Transverse colon (tissue), 4 donors: ENCODE results near the gene HAUS3. TPM values are rescaled to one million over a fixed set of nuclear protein-coding genes. Genes with fewer than 3 reads are reported as not detected.

Experiments used
- DNase-seq: peaks from one replicate; pipeline ENCODE4 v3.0.0-alpha.2; 2019
- H3K27ac ChIP-seq, 4 donors: fragments of 200-600 bp; sonication (generic); 2 replicates each; pipeline ENCODE4 v1.5.1; 2016 to 2018; ENCODE audit warnings: inconsistent platforms in 4 of 4
- H3K27me3 ChIP-seq: fragments of 200-600 bp; sonication (generic); 2 replicates; pipeline ENCODE4 v1.5.1; 2017; ENCODE audit warnings: inconsistent platforms
- H3K36me3 ChIP-seq, 4 donors: fragments of 200-600 bp; sonication (generic); 2 replicates each; pipeline ENCODE4 v1.5.1; 2017 to 2019; ENCODE audit warnings: inconsistent platforms in 4 of 4
- H3K4me1 ChIP-seq, 4 donors: fragments of 200-600 bp; sonication (generic); 2 replicates each; pipeline ENCODE4 v1.5.1; 2017 to 2020; ENCODE audit warnings: inconsistent platforms in 4 of 4
- H3K4me3 ChIP-seq, 4 donors: fragments of 200-600 bp; sonication (generic); 1 replicate in 1 of 4; 2 replicates in 3 of 4; pipeline versions ENCODE4 v1.5.1 to v1.6.1; 2017 to 2019; ENCODE audit warnings: inconsistent platforms in 4 of 4
- H3K9me3 ChIP-seq, 2 donors: fragments of 200-600 bp; sonication (generic); 2 replicates each; pipeline ENCODE4 v1.5.1; 2017 to 2019; ENCODE audit warnings: inconsistent platforms in 2 of 2
- EP300 ChIP-seq: sonication (generic); formaldehyde crosslinking; IDR thresholded peaks from one replicate; pipeline ENCODE4 v1.6.1; 2017; ENCODE audit warnings: antibody characterized with exemption, low read depth
- POLR2A ChIP-seq: fragments of 450-650 bp; IDR thresholded peaks from one replicate; pipeline ENCODE4 v1.6.1; 2016; ENCODE audit warnings: antibody characterized with exemption, mild to moderate bottlenecking, moderate library complexity
- POLR2AphosphoS5 ChIP-seq, 3 donors: sonication (generic); formaldehyde crosslinking; IDR thresholded peaks; one replicate each; pipeline ENCODE4 v1.6.1; 2016; ENCODE audit warnings: antibody characterized with exemption in 3 of 3
- WGBS, 2 donors: methylation state at CpG; one replicate each; pipeline ENCODE4 v1.1.5; 2018; ENCODE audit warnings: low coverage in 1 of 2; 5-methylcytosine and 5-hydroxymethylcytosine counted together
- in situ Hi-C, 4 donors: fragments of 200-750 bp; cut with MboI; loops; one replicate each; pipeline versions ENCODE4 v1.15.0 to v1.15.1; 2017; ENCODE audit warnings: low sequenced_read_pairs in 3 of 4, low pct_ligation_motif_present in 1 of 4, low pct_unique_long_range_greater_than_20kb in 1 of 4
- intact Hi-C: fragments of 100-400 bp; cut with DNase I; formaldehyde crosslinking; loops from one replicate; pipeline ENCODE4 v1.15.1; 2023; ENCODE audit warnings: low total_unique reads
- total RNA-seq, 4 donors: library from RNA; depleted of rRNA; stranded (reverse); fragments of >200 nt; gene quantifications; one replicate each; pipeline ENCODE4 v1.1.0, GENCODE V29; 2016
- TF ChIP-seq, protein P1 (sequence below), 5 experiments: fragments of 200-600 bp in 3 of 5; fragments of 450-650 bp in 2 of 5; sonication (generic) in 3 of 5; IDR thresholded peaks; 1 replicate in 2 of 5; 2 replicates in 3 of 5; pipeline ENCODE4 v1.5.1; 2016 to 2017; ENCODE audit warnings: antibody characterized with exemption in 5 of 5, inconsistent platforms in 3 of 5, mild to moderate bottlenecking in 2 of 5, moderate library complexity in 1 of 5

Gene HAUS3
- total RNA-seq, 4 donors from 2014 or later, result 2.0 to 18.0 (median 11.3) TPM

DNA sequence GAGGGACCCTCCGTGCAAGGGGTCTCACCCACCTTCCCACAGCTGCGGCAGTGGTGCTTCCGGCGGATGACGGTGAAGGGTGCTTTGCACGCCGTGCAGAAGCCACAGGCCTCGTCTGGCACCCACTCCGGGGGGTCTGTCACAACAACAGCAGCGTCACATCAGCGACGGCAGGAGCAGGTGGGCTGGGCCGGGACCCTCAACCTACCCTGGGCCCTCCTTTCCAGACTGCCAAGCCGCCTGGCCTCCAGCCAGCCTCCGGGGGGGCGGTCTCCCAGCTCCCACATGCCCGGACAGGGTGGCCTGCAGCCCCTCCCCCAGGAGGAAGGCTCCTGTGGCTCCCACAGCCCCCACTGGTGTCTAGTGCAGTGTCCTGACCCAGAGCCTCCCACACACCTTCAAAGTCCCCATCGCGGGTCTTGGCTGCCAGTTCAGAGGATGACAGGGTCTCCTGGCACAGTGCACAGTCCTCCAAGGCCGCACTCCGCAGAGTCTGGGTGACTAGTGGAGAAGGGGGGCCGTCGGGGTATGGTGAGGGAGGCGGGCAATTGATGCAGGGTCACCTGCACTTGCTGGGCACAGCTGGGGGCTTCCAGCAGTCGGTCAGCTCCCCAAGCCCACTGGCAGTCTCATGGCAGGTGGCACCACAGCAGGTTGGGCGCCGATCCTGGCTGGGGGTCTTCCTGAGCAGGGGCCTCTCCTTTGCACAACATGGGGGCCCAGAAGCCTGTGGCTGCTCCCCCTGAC, 29.5 kb upstream of the HAUS3 start:
- Histone ChIP-seq H3K9me3 (no peaks in the 10 kb centered on the region), H3K4me3 (no peak overlapping the region), H3K4me1 (peaks cover 0 to 4% (median under 1%) of the 10 kb centered on the region in 4 donors), H3K36me3 (no peaks in the 10 kb centered on the region), H3K27me3 (no peaks in the 10 kb centered on the region), H3K27ac (no peak overlapping the region)
- no peak for DNase-seq
- TF ChIP-seq POLR2AphosphoS5 (IDR thresholded peaks at IDR 0.05), result no peak
- no peak for TF ChIP-seq POLR2A
- TF ChIP-seq, protein P1, sequence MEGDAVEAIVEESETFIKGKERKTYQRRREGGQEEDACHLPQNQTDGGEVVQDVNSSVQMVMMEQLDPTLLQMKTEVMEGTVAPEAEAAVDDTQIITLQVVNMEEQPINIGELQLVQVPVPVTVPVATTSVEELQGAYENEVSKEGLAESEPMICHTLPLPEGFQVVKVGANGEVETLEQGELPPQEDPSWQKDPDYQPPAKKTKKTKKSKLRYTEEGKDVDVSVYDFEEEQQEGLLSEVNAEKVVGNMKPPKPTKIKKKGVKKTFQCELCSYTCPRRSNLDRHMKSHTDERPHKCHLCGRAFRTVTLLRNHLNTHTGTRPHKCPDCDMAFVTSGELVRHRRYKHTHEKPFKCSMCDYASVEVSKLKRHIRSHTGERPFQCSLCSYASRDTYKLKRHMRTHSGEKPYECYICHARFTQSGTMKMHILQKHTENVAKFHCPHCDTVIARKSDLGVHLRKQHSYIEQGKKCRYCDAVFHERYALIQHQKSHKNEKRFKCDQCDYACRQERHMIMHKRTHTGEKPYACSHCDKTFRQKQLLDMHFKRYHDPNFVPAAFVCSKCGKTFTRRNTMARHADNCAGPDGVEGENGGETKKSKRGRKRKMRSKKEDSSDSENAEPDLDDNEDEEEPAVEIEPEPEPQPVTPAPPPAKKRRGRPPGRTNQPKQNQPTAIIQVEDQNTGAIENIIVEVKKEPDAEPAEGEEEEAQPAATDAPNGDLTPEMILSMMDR (IDR thresholded peaks at IDR 0.05), result no peak
- TF ChIP-seq EP300, result no peak
- WGBS, 2 donors, result 89% methylated on average over 22 of the region's 27 CpGs; no CpG with 5 or more reads in 1 of the 2 donors
- intact Hi-C loops, result no loop called here
- in situ Hi-C loops, result loop anchor here in 1 of 4 donors (10.0 kb wide), 1 partner anchor 47 kb away; no protein-coding TSS in a partner anchor

DNA sequence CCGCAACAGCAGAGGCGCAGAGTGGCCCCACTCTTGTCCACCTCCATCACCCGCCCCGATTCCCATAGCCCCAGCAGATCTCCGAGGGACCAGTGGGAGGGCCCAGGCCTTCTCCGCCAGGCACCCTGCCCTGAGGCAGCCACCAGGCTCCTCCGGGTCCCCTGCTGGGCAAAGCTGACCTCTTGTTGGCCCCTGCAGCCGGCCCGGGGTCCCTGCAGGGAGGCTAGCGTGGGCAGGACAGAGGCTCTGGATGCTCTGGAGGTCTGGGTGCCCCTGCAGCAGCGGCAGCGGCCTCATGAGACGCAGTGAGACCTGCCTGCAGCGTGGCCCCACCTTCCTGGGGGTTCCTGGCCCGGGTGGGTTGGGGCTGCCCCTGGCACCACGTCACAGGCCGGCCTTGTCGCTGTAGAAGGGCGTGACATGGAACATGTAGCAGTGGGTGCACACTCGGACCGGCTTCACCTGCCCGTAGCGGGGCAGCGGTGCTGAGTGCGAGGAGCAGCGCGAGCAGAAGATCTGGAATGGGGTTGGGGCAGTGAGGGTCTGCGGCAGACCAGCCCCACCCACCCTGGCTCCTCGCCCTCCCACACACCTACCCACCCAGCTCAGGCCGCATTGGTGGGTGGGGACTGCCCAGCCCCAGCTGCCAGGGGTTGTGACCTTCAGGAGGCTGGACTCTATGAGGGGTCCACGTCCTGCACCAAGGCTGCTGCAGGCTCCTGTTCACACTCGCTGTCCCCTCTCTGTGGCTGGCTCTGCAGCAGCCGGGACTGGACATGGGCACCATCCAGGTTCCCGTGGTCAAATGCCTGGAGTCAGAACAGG, 28.6 kb upstream of the HAUS3 start:
- no peak overlapping the region for H3K27ac ChIP-seq
- no peak for DNase-seq
- no peaks in the 10 kb centered on the region for H3K27me3 ChIP-seq
- in situ Hi-C loops, result loop anchor here in 1 of 4 donors (10.0 kb wide), 1 partner anchor 46 kb away; no protein-coding TSS in a partner anchor
- WGBS, 2 donors, result 92% methylated on average over 20 of the region's 34 CpGs; no CpG with 5 or more reads in 1 of the 2 donors
- intact Hi-C loops, result no loop called here
- H3K4me3 ChIP-seq, result no peak overlapping the region
- no peaks in the 10 kb centered on the region for H3K36me3 ChIP-seq
- TF ChIP-seq POLR2A (no peak), EP300 (no peak), POLR2AphosphoS5 (IDR thresholded peaks at IDR 0.05) (no peak)
- TF ChIP-seq, protein P1 (IDR thresholded peaks at IDR 0.05), result no peak
- peaks cover 6 to 13% (median 9%) of the 10 kb centered on the region in 4 donors for H3K4me1 ChIP-seq
- no peaks in the 10 kb centered on the region for H3K9me3 ChIP-seq

DNA sequence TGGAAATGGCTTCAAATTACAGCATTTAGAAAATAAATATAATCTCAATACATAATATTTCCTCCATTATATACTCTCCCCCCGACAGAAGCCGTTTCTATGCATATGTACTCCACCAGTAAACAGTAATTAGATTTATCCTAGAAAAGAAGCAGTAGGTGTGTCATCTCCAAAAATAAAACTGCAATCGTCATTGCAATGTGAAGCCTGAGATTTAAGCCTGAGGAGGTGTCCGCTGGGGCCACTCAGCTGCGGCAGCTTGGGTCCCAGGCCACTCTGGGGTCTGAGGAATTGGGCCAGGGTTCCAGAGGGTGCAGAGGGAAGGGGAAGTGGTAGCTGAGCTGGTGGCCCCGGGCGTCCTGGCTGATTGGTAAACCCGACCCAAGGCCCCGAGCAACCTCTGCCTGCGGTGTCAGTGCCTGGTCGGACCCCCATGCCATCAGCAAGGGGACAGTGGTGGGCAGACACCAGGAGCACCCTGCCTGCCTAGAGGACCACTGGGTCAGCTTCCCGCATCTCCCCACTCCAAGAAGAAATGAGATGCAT, 27.8 kb upstream of the HAUS3 start:
- no peaks in the 10 kb centered on the region for H3K9me3 ChIP-seq
- in situ Hi-C loops, result loop anchor here in 1 of 4 donors (10.0 kb wide), 1 partner anchor 45 kb away; no protein-coding TSS in a partner anchor
- TF ChIP-seq POLR2AphosphoS5 (IDR thresholded peaks at IDR 0.05), result no peak
- no peak for TF ChIP-seq EP300
- no peak for TF ChIP-seq POLR2A
- TF ChIP-seq, protein P1 (IDR thresholded peaks at IDR 0.05), result no peak
- no peak for DNase-seq
- H3K4me3 ChIP-seq, result no peak overlapping the region
- H3K27me3 ChIP-seq, result no peaks in the 10 kb centered on the region
- peaks cover 6 to 19% (median 9%) of the 10 kb centered on the region in 4 donors for H3K4me1 ChIP-seq
- H3K36me3 ChIP-seq, result no peaks in the 10 kb centered on the region
- 85% methylated on average over 12 of the region's 12 CpGs; no CpG with 5 or more reads in 1 of the 2 donors for WGBS, 2 donors
- H3K27ac ChIP-seq, result no peak overlapping the region
- intact Hi-C loops, result no loop called here

DNA sequence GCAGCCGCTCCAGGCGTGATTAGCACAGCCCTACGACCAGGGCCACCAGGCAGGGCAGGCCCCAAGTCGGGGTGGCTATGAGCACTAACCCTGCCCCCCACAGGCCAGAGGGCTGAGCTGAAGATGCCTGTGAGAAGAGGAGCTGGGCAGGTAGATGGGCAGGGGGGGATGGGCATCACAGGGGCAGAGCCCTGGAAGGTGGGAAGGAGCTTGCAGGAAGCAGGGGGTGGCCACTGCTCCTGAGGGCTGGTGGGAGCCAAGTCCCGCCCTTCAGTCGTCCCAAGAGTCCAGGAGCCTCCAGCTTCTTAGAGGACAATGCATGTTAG, 27.2 kb upstream of the HAUS3 start:
- in situ Hi-C loops, result no loop called here
- 73% methylated on average over 6 of the region's 6 CpGs; no CpG with 5 or more reads in 1 of the 2 donors for WGBS, 2 donors
- no peaks in the 10 kb centered on the region for H3K36me3 ChIP-seq
- intact Hi-C loops, result no loop called here
- H3K9me3 ChIP-seq, result no peaks in the 10 kb centered on the region
- no peak overlapping the region for H3K4me3 ChIP-seq
- no peak for TF ChIP-seq EP300
- TF ChIP-seq, protein P1 (IDR thresholded peaks at IDR 0.05), result no peak
- no peak for TF ChIP-seq POLR2A
- TF ChIP-seq POLR2AphosphoS5 (IDR thresholded peaks at IDR 0.05), result no peak
- H3K27me3 ChIP-seq, result no peaks in the 10 kb centered on the region
- DNase-seq, result no peak
- no peak overlapping the region for H3K27ac ChIP-seq
- H3K4me1 ChIP-seq, result peaks cover 6 to 19% (median 9%) of the 10 kb centered on the region in 4 donors
